NCI-H526 treated with DMSO at 0.1 percent for 48 hours (cell line): ENCODE data around the gene ABCF1.

Experiments used
- DNase-seq: peaks from one replicate; lab custom pipeline; 2025; lab: John Stamatoyannopoulos, UW

Gene ABCF1

GRCh38 chr6:30557683-30557981 lies 13.6 kb upstream of the ABCF1 start:
- DNase-seq = no peak

GRCh38 chr6:30560930-30561329 lies 10.3 kb upstream of the ABCF1 start:
- DNase-seq = no peak

GRCh38 chr6:30562470-30563425 lies 8.5 kb upstream of the ABCF1 start:
- DNase-seq = no peak

- no peak for DNase-seq
Observed at GRCh38 chr6:30564114-30564513, 7.1 kb upstream of the ABCF1 start.

GRCh38 chr6:30565772-30566171 lies 5.5 kb upstream of the ABCF1 start:
- no peak for DNase-seq

GRCh38 chr6:30568245-30568644 lies 3.0 kb upstream of the ABCF1 start:
- no peak for DNase-seq

DNA sequence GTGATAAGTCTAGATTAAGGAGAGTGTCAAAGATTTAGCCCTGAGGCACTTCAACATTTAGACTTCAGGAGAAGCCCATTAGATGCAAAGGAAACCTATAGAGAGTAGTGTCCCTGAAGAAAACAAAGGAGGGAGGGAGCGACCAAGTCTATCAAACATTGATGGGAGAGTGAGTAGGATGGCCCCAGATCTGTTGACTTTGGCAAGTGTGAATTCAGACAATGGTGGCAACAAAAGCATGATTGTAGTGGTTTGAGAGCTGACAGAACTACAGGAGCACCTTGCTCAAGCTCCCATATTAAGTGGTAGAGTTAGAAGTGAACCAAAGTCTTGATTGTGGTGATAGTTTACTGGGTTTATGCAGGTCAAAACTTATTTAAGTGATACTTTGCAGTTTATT lies 979 bp upstream of the ABCF1 start:
- no peak for DNase-seq

DNA sequence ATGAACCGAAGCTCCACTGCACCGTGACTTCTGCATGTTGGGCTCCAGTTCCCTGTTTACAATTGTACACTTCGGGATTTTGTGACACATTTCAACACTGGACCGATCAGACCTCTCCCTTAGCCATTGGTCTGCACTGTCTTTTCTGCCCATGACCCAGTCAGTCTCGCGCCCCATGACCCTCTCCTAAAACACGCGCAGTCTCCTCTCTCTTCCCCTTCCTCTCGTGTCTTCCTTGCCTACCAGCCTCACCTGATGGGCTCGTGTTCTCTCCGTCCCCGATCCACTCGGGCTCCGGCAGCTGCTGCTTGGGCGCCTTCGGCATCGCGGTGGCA lies 535 bp upstream of the ABCF1 start:
- no peak for DNase-seq

DNA sequence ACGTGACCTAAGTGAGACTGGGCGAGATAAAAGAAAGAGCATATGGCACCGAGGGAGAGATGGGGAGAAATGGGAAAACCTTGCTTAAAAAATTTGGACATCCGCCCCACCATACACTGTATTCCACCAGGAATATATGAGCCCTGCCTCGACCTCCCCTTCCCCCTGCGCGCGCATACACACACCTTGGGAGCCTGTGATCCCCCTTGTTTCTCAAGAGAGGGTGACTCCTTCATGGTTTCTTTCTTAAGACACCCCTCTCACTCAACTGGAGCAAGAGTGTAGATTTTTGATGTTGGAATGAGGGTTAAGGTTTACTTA lies 480 bp downstream of the ABCF1 start:
- DNase-seq = no peak

- DNase-seq = no peak
Observed at GRCh38 chr6:30572148-30572547, 906 bp downstream of the ABCF1 start.

DNA sequence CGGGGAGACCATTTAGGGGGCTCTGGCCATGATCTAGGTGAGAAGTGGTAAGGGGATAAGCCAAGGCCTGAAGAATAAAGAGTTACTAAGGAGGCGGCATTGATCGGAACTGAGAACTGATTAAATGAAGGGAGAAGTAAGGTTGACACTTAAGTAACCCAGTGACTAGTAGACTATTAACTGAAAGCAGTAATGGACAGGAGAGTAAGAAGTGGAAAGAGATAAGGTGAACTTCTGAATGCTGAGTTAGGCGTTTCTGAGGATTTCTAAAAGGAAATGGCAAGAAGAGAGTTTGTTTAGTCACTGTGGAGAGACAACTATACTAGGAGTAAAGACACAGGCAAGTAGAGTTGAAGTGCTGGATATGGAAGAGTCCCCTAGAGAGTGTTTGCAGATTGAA lies 1.9 kb downstream of the ABCF1 start:
- DNase-seq = no peak

DNA sequence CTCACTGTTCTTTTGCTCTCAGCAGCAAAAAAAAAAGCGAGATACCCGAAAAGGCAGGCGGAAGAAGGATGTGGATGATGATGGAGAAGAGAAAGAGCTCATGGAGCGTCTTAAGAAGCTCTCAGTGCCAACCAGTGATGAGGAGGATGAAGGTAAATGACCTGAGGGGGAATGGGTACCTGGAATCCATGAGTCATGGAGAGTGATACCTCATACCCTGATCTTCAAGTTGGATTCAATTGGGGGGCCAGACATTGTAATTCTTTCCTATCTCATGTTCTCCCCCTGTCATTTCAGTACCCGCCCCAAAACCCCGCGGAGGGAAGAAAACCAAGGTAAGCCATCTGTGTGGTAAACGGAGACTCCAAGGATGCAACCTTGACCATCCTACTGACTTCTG lies 6.8 kb downstream of the ABCF1 start:
- no peak for DNase-seq

- no peak for DNase-seq
Observed at GRCh38 chr6:30583921-30584320, 12.7 kb downstream of the ABCF1 start.

DNA sequence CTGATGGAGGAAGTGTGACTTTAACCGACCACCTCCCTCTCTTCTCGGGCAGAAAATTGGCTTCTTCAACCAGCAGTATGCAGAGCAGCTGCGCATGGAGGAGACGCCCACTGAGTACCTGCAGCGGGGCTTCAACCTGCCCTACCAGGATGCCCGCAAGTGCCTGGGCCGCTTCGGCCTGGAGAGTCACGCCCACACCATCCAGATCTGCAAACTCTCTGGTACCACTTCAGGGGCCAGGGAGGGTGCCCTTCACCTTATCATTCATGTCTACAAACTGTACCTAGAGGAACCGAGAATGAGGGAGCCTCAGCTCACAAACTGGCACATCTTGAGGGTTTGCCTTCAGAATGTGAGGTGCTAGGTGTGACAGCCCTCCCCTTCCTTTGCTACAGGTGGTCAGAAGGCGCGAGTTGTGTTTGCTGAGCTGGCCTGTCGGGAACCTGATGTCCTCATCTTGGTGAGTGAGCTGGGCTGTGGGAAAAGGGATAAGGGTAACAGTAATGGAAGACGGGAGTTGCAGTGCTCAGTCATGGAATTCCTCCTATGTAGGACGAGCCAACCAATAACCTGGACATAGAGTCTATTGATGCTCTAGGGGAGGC lies 18.6 kb downstream of the ABCF1 start:
- no peak for DNase-seq

- no peak for DNase-seq
Observed at GRCh38 chr6:30590509-30590908, 19.3 kb downstream of the ABCF1 start.

- DNase-seq = no peak
Observed at GRCh38 chr6:30591008-30591407, 19.8 kb downstream of the ABCF1 start.

DNA sequence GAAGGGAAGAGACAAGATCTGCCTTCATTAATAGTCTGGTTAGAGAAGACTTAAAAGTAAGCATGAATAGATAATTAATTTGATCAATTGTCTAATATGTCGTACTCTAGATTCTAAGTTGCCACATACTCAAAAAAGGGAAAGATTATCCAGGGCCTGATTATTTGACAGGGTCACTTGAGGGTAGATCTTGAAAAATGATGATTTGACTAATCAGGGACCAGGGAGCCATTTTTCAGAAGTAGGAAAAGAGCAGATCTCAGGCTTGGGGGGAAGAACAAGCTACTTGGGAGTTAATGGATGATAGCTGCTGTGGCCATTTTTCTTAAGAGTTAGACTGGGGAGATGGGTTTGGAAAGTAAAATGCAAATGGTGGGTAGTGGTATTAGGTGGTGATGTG lies 21.0 kb downstream of the ABCF1 start:
- DNase-seq = no peak

DNA sequence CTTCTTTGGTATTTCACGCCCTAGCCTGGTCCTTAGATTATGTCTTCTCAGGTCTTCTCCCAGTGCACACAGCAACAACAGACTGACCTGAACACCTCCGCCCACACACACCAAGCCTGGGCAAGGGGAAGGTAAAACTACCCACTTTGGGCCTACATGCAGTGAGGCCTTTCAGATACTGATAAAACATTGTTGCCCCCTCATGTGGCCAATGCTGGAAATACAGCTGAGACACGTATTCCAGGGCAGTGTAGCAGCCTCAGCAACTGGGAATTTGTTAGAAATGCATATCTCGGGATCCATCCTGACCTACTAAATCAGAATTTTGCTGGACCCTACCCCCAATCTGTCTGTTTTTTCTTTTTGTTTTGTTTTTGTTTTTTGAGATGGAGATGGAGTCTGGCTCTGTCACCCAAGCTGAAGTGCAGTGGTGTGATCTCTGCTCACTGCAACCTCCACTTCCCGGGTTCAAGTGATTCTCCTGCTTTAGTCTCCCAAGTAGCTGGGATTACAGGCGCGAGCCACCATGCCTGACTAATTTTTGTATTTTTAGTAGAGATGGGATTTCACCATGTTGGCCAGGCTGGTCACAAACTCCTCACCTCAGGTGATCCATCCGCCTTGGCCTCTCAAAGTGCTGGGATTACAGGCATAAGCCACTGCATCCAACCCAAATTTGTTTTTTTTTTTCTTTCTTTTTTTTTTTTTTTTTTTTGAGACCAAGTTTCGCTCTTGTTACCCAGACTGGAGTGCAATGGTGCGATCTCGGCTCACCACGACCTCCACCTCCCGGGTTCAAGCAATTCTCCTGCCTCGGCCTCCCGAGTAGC lies 26.3 kb downstream of the ABCF1 start:
- DNase-seq = peak; percentile 14

DNA sequence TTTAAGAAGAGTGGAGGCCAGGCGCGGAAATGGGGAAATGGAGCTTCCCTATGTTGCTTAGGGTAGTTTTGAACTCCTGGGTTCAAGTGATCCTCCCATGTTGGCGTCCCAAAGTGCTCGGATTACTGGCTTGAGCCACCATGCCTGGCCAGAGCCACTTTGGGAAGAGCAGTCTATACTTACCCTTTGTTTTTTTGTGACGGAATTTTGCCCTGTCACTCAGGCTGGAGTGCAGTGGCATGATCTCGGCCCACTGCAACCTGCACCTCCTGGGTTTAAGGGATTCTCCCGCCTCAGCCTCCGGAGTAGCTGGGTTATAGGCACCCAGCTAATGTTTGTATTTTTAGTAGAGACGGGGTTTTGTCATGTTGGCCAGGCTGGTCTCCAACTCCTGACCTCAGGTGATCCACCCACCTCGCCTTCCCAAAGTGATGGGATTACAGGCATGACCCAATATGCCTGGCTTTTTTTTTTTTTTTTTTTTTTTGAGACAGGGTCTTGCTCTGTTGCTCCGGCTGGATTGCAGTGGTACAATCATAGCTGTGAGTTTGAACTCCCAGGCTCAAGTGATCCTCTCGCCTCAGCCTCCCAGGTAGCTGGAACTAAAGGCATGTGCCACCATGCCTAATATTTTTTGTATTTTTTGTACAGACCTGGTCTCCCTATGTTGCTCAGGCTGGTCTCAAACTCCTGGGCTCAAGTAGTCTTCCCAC lies 27.8 kb downstream of the ABCF1 start:
- no peak for DNase-seq

GRCh38 chr6:30599625-30600324 lies 28.5 kb downstream of the ABCF1 start:
- no peak for DNase-seq

DNA sequence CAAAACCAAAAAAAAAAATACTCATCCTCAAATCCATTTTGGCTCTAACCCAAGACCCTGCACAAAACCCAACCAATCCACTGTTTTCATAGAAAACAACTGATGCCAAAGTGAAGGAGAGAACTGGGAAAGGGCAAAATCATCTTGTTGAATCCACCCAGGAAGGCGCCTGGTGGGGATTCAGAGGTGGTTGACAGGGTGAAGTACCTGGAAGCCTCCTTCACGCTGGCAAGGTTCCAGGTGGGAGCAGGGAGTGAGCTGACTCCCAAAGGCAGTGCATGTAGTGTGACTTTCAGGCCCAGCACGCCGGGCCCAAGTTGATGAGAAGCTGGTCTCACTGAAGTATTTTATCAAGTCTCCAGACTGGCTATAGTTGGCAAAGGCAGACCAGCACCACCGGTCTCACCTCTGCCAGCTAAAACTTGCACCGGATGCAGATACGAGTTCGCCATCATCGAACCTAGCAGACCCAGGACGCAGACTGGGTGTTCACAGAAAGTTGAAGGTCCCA lies 29.3 kb downstream of the ABCF1 start:
- DNase-seq = no peak

DNA sequence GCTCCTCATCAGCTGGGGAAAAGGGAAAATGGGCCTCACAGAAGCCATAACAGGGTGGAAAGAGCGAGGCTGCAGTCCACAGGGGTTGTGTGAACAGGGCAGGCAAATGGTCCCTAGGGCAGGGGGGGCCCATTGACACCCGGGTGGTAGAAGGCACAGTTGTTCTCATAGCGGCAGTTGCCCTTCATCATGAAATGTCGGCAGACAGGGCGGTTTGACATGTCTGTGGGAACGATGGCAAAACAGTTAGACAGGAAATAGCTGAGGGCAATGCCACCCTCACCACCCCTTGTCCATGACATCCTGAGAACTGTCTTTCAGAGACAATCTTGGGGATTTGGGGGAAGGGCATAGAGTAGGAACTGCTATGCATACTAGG lies 30.2 kb downstream of the ABCF1 start:
- no peak for DNase-seq
